Common myeloid progenitor, CD34-positive (primary cell): ENCODE data around the gene SC5D.
A peak's percentile ranks its signal among the peaks of the same experiment; 100 is the strongest.

Experiments
- CTCF ChIA-PET: fragments of 350-600 bp; sonication (Branson Sonifier 250); formaldehyde crosslinking; loops from one replicate; lab custom pipeline; 2021; ENCODE audit warnings: antibody characterized with exemption; lab: Charles Lee
- POLR2A ChIA-PET: fragments of 350-600 bp; sonication (Branson Sonifier 250); formaldehyde crosslinking; loops from one replicate; lab custom pipeline; 2021; ENCODE audit warnings: antibody characterized with exemption; lab: Charles Lee
- DNase-seq, 3 donors: peaks; one replicate each; pipeline versions ENCODE4 v3.0.0 to v3.0.0-alpha.2; 2013
- H3K27ac ChIP-seq, 2 experiments: 1 replicate in 1 of 2; 2 replicates in 1 of 2; pipeline ENCODE4 v1.7.0; 2013; ENCODE audit warnings: inconsistent platforms in 2 of 2, low read length in 2 of 2, mild to moderate bottlenecking in 2 of 2, low read depth in 1 of 2, moderate library complexity in 1 of 2; ENCODE audit not compliant: severe bottlenecking in 2 of 2, insufficient read depth in 1 of 2, poor library complexity in 1 of 2
- H3K27me3 ChIP-seq, 5 experiments: replicated peaks in 2 of 5; 1 replicate in 3 of 5; 2 replicates in 2 of 5; pipeline versions ENCODE4 v1.6.1 to v1.7.0; 2013; ENCODE audit warnings: low read length in 4 of 5, mild to moderate bottlenecking in 2 of 5, moderate library complexity in 2 of 5, inconsistent platforms in 1 of 5; ENCODE audit not compliant: insufficient read depth in 5 of 5, control insufficient read depth in 4 of 5
- H3K36me3 ChIP-seq, 4 experiments: 1 replicate in 2 of 4; 2 replicates in 2 of 4; pipeline versions ENCODE4 v1.6.1 to v1.7.0; 2013; ENCODE audit warnings: low read length in 3 of 4, control low read depth in 1 of 4, mild to moderate bottlenecking in 1 of 4; ENCODE audit not compliant: control insufficient read depth in 4 of 4, insufficient read depth in 4 of 4
- H3K4me1 ChIP-seq, 4 experiments: 1 replicate in 3 of 4; 2 replicates in 1 of 4; pipeline versions ENCODE4 v1.6.1 to v1.7.1; 2013; ENCODE audit warnings: low read length in 3 of 4, mild to moderate bottlenecking in 3 of 4, control low read depth in 1 of 4, inconsistent platforms in 1 of 4, moderate library complexity in 1 of 4; ENCODE audit not compliant: control insufficient read depth in 4 of 4, insufficient read depth in 4 of 4; ENCODE audit errors: control extremely low read depth in 1 of 4
- H3K4me3 ChIP-seq, 7 experiments: 1 replicate in 4 of 7; 2 replicates in 3 of 7; pipeline versions ENCODE4 v1.5.1 to v1.7.0; 2013; ENCODE audit warnings: mild to moderate bottlenecking in 7 of 7, low read length in 6 of 7, moderate library complexity in 6 of 7, inconsistent platforms in 2 of 7, low read depth in 2 of 7, control low read depth in 1 of 7; ENCODE audit not compliant: insufficient read depth in 4 of 7, control insufficient read depth in 1 of 7; ENCODE audit errors: extremely low read depth in 1 of 7
- H3K9me3 ChIP-seq, 5 experiments: 1 replicate in 4 of 5; 2 replicates in 1 of 5; pipeline versions ENCODE4 v1.6.1 to v1.7.1; 2013; ENCODE audit warnings: low read length in 4 of 5, mild to moderate bottlenecking in 2 of 5, inconsistent platforms in 1 of 5, low read depth in 1 of 5, moderate library complexity in 1 of 5; ENCODE audit not compliant: control insufficient read depth in 4 of 5, insufficient read depth in 2 of 5; ENCODE audit errors: control extremely low read depth in 1 of 5
- WGBS: methylation state at CpG from one replicate; pipeline ENCODE4 v1.1.5; 2013; ENCODE audit not compliant: insufficient coverage; 5-methylcytosine and 5-hydroxymethylcytosine counted together

SC5D gene

GRCh38 chr11:121268581-121268980, 24.0 kb upstream of the SC5D start:
- peaks cover 0 to 9% (median 2%) of the 10 kb centered on the region in 5 experiments for H3K9me3 ChIP-seq
- 0% methylated on average over 1 of the region's 2 CpGs for WGBS
- peak overlapping the region in 2 of 7 experiments; percentile 25 to 43 for H3K4me3 ChIP-seq
- H3K27ac ChIP-seq: no peak overlapping the region
- peak; percentile 34 to 82 (median 66) for DNase-seq
- H3K27me3 ChIP-seq: no peaks in the 10 kb centered on the region
- ChIA-PET POLR2A (interaction anchor here (0.5 kb wide), 1 partner anchor 8 kb away, joined by 3 read pairs; no protein-coding TSS in a partner anchor), CTCF (interaction anchor here (1.2 to 1.7 kb wide), 2 partner anchors 11 to 15 kb away, joined by 3 to 6 read pairs; no protein-coding TSS in a partner anchor)
- no peaks in the 10 kb centered on the region for H3K36me3 ChIP-seq
- H3K4me1 ChIP-seq: peaks cover 7 to 35% (median 21%) of the 10 kb centered on the region in 4 experiments

DNA sequence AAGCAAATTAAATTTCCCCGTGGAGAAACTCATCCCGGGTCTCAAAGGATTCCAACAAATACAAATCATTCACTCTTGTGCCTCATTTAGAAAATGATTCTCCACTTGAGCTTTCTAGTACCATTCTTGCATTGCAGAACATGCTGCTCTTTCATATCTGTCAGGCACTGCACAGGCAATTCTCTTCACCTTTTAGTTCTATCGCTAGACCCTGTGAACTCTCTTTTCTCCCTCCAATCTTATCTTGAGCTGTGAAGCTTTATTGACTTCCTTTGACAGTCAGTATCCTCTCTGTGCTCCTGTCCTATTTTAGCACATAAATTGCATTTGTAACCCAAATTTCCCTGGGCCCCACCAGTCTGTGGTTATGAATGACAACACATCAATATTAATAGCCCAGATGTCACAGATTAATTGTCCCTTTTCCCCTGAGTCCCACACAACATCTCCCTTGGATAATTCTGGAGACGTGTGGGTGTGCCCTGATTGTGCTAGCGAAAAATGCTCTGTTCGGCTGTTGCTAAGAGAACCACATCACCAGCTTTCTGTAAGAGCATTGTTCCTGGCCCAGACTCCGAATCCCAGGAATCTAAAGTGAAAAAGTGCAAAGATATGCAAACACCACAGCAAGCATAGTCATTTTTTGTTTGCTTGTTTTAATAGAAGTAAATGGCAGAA, 22.4 kb upstream of the SC5D start:
- Histone ChIP-seq H3K36me3 (no peaks in the 10 kb centered on the region), H3K27me3 (no peaks in the 10 kb centered on the region), H3K4me3 (no peak overlapping the region), H3K4me1 (peaks cover 7 to 35% (median 21%) of the 10 kb centered on the region in 4 experiments), H3K27ac (no peak overlapping the region), H3K9me3 (peaks cover 0 to 2% (median 0%) of the 10 kb centered on the region in 5 experiments)
- ChIA-PET POLR2A (no interaction called here), CTCF (interaction anchor here (0.9 to 1.0 kb wide), 2 partner anchors 14 to 20 kb away, joined by 3 read pairs; no protein-coding TSS in a partner anchor)
- no peak for DNase-seq
- WGBS: 55% methylated on average over 6 of the region's 7 CpGs

DNA sequence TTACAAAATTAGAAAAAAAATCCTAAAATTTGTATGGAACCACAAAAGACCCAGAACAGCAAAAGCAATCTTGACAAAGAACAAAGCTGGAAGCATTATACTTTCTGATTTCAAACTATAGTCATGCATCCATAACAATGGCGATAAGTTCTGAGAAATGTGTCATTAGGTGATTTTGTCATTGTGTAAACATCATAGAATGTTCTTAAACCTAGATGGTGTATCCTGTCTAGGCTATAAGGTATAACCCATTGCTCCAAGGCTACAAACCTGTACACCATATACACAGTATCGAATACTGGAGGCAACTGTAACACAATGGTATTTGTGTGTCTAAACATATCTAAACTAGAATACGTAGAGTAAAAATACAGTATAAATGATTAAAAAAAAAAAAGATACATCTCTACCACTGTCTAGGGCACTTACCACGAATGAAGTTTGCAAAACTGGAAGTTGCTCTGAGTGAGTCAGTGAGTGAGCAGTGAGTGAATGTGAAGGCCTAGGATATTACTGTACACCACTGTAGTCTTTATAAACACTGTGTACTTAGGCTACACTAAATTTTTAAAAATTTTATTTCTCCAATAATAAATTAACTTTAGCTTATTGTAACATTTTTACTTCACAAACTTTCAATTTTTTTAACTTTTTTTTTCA, 18.1 kb upstream of the SC5D start:
- WGBS: no CpG with 5 or more reads among the region's 4 CpGs
- Histone ChIP-seq H3K27ac (no peak overlapping the region), H3K4me3 (no peak overlapping the region), H3K4me1 (peaks cover 2 to 15% (median 8%) of the 10 kb centered on the region in 4 experiments), H3K27me3 (no peaks in the 10 kb centered on the region), H3K9me3 (no peaks in the 10 kb centered on the region), H3K36me3 (no peaks in the 10 kb centered on the region)
- POLR2A ChIA-PET: no interaction called here
- CTCF ChIA-PET: no interaction called here
- DNase-seq: peak in 1 of 3 donors; percentile 37

DNA sequence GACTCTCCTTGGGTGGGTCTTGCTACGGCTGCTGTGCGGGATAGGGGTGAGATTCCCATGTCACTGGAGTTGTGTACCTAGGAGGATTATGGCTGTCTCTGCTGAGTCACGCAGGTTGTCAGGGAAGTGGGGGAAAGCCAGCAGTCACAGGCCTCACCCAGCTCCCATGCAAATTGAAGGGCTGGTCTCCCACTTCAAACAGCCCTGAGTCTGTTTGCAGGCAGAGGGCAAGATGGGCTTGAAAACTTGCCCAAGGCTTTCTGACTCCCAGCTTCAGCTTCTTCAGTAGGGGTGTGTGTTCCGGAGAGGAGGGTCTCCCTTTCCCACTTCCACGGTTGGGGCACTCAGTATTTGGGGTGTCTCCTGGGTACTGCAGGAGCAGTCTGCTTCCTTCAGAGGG, 10.9 kb upstream of the SC5D start:
- ChIA-PET CTCF (interaction anchor here (1.5 kb wide), 1 partner anchor 25 kb away, joined by 3 read pairs; no protein-coding TSS in a partner anchor), POLR2A (no interaction called here)
- no peak for DNase-seq
- Histone ChIP-seq H3K9me3 (peaks cover 0 to 4% (median 0%) of the 10 kb centered on the region in 5 experiments), H3K36me3 (no peaks in the 10 kb centered on the region), H3K27me3 (no peaks in the 10 kb centered on the region), H3K4me1 (no peaks in the 10 kb centered on the region), H3K27ac (no peak overlapping the region), H3K4me3 (no peak overlapping the region)
- 100% methylated on average over 2 of the region's 5 CpGs for WGBS

DNA sequence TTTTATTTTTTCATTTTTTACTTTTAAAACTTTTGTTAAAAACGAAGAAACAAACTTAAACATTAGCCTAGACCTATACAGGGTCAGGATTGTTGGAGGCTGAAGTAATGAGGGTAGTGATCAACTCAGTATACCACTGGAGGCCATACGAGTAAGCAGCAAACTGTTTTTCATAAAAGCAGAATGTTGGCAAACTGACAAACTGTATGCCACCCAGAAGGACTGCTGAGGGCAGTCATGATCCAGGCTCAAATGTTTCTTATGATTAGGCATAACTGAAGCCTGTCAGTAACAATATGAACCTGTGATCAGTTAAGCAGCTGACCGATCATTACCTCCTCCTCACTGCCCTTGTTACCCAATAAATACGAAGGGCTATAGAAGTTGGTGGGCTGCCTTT, 10.2 kb upstream of the SC5D start:
- H3K9me3 ChIP-seq: peaks cover 0 to 4% (median 0%) of the 10 kb centered on the region in 5 experiments
- DNase-seq: no peak
- H3K27ac ChIP-seq: no peak overlapping the region
- WGBS: 100% methylated on average over 3 of the region's 4 CpGs
- no peaks in the 10 kb centered on the region for H3K4me1 ChIP-seq
- no peak overlapping the region for H3K4me3 ChIP-seq
- CTCF ChIA-PET: interaction anchor here (0.8 kb wide), 1 partner anchor 36 kb away, joined by 3 read pairs; no protein-coding TSS in a partner anchor
- no peaks in the 10 kb centered on the region for H3K27me3 ChIP-seq
- POLR2A ChIA-PET: no interaction called here
- H3K36me3 ChIP-seq: no peaks in the 10 kb centered on the region

GRCh38 chr11:121282886-121283502, 9.6 kb upstream of the SC5D start:
- WGBS: 94% methylated on average over 2 of the region's 4 CpGs
- CTCF ChIA-PET: interaction anchor here (0.8 kb wide), 1 partner anchor 36 kb away, joined by 3 read pairs; no protein-coding TSS in a partner anchor
- H3K4me1 ChIP-seq: no peaks in the 10 kb centered on the region
- H3K27me3 ChIP-seq: no peaks in the 10 kb centered on the region
- peaks cover 0 to 4% (median 0%) of the 10 kb centered on the region in 5 experiments for H3K9me3 ChIP-seq
- DNase-seq: no peak
- no peak overlapping the region for H3K27ac ChIP-seq
- no peaks in the 10 kb centered on the region for H3K36me3 ChIP-seq
- H3K4me3 ChIP-seq: no peak overlapping the region
- POLR2A ChIA-PET: no interaction called here
